Measurements from ENCODE around the gene USP34.
"Not testable (repeated sequence)": the region's sequence is repeated elsewhere in the genome, so short reads cannot be mapped to it uniquely, and the experiment has no call there.

Gene USP34

DNA sequence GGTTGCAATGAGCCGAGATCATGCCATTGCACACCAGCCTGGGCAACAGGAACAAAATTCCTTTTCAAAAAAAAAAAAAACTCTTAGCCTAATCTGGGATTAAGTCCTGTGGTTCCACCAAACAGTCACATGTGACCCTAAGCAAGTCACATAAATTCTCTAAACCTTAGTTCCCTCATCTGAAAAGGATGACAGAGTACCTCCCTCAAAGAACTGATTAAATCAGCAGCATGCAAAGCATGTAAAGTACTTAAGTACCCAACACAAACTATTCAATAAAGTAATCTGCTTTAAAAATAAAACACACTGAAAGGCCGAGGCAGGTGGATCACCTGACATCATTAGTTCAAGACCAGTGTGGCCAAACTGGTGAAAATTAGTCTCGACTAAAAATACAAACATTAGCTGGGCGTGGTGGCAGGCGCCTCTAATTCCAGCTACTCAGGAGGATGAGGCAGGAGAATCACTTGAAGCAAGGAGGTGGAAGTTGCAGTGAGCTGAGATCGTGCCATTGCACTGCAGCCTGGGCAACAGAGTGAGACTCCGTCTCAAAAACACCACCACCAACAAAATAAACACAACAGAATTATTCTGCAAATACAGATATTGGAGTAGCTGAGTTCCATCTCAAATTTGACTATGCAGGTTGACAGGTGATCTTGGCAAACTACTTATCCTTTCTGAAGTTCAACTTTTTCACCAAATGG is 7.0 kb downstream of the USP34 start:
- DNase-seq, result no peak

DNA sequence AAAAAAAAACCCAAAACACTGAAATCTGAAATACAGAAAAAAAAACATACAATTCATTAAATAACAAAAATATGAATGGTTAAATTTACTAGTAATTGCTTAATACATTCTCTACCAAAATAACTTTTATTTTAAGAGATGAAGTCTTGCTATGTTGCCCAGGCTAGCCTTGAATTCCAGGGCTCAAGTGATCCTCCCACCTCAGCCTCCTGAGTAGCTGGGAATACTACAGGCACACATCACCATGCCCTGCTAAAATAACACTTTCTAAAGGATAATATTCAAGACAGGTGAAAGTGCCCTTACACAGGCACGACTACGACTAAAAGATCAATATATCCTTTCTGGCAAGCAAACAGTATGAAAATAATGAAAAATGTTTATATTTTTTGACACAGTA is 9.5 kb downstream of the USP34 start:
- no peak for DNase-seq

DNA sequence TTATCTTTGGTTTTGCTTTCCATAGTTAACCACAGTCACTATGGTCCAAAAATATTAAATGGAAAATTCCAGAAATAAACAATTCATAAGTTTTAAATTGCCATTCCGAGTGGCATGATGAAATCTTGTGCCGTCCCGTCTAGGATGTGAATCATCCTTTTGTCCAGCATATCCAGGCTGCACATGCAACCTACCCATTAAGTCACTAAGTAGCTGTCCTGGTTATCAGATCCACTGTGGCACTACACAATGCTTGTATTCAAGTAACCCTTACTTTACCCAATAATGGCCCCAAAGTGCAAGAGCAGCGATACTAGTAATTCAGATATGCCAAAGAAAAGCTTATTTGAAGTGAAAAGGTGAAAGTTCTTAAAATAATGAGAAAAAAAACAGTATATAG is 10.7 kb downstream of the USP34 start:
- DNase-seq, result no peak

DNA sequence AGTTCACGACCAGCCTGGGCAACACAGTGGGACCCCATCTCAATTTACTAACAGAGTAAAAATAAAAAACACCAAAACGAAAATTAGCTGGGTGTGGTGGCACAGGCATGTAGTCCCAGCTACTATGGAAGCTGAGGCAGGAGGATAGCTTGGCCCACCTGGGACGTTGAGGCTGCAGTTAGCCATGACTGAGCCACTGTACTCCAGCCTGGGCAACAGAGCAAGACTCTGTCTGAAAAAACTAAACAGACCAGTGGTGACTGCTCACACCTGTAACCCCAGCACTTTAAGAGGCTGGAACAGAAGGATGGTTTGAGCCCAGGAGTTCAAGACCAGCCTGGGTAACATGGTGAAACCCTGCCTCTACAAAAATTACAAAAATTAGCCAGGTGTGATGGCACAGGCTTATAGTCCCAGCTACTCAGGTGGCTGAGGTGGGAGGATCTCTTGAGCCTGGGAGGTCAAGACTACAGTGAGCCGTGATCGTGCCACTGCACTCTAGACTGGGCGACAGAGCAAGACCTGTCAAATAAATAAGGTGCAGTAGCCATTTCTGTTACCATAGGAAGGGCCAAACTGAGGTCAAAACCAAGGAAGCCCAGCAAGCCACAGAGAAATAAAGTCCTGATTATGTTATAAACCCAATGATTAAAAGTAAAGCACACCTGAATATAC is 14.0 kb downstream of the USP34 start:
- no peak for DNase-seq

DNA sequence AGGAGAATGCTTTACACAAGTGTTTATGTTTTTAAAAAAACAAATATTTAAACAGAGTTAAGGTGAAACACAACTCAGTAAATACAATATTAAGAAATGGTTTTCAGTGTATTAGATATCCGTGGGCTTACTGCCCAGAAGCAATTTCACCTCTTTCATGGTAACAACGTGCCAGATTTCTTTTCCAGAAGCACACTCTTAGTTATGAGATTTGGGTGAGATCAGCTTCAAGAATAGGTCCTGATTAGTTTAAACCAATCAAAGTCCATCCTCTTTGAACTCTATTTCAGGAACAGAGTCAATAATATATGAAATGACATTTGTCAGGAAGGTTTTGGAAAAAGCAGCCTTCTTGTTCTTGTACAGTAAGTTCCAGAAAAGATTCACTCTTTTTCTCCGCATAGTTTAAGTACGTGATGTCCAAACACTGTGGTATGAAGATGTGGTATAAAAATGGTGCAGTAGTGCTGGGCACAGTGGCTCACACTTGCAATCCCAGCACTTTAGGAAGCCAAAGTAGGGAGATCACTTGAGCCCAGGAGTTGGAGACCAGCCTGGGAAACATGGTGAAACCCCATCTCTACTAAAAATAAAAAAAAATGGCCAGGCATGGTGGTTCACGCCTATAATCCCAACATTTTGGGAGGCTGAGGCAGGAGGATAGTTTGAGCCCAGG is 14.7 kb downstream of the USP34 start:
- DNase-seq, result no peak

DNA sequence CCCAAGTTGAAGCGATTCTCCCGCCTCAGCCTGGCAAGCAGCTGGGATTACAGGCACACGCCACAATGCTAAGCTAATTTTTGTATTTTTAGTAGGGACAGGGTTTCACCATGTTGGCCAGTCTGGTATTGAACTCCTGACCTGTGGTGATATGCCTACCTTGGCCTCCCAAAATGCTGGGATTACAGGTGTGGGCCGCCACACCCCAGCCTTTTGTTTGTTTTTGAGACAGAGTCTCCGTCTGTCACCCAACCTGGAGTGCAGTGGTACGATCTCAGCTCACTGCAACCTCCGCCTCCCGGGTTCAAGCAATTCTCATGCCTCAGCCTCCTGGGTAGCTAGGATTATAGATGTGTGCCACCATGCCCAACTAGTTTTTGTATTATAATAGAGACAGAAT is 15.9 kb downstream of the USP34 start:
- DNase-seq, result not testable (repeated sequence)

DNA sequence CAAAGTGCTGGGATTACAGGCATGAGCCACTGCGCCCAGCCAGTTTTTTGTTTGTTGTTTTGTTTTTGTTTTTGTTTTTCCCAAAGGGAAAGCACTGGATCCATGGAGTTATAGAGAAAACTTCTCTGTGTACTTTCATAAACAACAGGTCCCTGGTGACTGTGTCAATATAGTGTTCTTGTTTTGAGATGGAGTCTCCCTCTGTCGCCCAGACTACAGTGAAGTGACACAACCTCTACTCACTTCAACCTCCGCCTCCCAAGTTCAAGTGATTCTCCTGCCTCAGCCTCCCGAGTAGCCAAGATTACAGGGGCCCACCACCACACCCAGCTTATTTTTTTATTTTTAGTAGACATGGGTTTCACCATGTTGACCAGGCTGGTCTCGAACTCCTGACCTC is 16.5 kb downstream of the USP34 start:
- DNase-seq, result no peak

DNA sequence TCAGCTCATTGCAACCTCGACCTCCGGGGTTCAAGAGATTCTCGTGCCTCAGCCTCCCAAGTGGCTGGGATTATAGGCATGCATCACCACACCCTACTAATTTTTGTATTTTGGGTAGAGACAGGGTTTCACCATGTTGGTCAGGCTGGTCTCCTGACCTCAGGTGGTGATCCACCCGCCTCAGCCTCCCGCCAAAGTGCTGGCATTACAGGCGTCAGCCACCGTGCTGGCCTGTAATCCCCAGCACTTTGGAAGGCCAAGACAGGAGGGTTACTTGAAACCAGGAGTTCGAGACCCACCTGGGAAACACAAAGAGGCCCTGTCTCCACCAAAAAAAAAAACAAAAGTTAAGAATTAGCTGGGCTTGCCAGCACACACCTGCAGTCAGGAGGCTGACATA is 18.5 kb downstream of the USP34 start:
- DNase-seq, result no peak

DNA sequence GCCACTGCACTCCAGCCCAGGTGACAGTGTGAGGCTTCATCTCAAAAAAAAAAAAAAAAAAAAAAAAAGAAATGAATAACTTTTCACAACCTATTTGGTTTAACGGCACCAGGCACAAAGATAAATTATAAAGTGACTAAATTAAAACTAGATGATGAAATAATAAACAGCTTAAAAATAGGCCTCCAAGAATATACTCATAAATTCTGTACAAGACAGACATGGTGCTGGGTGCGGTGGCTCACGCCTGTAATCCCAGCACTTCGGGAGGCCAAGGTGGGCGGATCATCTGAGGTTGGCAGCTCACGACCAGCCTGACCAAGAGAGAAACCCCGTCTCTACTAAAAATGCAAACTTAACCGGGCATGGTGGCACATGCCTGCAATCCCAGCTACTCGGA is 19.7 kb downstream of the USP34 start:
- DNase-seq, result no peak

DNA sequence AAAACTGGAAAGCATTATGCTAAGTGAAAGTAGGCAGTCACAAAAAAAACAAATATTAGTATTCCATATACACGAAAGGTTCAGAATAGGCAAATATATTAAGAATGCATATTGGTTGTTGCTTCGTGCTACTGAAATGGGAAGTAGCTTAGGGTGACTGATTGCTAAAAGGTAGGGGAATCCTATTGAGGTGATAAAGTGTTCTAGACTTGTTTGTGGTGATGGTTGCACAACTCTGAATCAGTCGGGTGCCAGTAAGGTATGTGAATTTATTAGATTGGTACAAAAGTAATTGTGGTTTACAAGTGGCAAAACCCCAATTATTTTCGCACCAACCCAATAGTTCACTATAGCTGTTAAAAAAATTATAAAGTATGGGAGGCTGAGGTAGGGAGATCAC is 20.7 kb downstream of the USP34 start:
- DNase-seq, result no peak

DNA sequence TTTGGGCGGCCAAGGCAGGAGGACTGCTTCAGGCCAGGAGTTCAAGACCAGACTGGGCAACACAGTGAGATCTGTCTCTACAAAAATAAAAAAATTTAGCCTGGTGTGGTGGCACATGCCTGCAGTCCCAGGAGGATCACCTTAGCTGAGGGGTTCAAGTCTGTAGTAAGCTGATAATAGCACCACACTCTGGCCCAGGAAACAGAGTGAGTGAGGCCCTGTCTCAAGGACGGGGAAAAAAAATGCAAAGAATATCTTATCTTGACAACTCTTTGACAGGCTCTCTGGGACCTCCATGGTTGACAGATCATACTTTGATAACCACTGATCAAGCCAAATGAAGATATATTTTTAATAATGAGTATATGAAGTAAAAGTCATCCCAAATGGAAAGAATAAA is 22.7 kb downstream of the USP34 start:
- DNase-seq, result no peak

DNA sequence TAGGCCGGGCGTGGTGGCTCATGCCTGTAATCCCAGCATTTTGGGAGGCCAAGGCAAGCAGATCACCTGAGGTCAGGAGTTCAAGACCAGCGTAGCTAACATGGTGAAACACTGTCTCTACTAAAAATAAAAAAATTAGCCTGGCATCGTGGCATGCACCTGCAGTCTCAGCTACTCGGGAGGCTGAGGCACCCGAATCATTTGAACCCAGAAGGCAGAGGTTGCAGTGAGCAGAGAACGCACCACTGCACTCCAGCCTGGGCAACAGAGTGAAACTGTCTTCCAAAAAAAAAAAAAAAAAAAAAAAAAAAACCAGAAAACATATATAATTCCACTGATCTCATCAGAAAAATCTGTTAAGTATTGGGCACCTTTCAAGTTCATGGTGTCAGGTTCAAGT is 23.9 kb downstream of the USP34 start:
- not testable (repeated sequence) for DNase-seq

DNA sequence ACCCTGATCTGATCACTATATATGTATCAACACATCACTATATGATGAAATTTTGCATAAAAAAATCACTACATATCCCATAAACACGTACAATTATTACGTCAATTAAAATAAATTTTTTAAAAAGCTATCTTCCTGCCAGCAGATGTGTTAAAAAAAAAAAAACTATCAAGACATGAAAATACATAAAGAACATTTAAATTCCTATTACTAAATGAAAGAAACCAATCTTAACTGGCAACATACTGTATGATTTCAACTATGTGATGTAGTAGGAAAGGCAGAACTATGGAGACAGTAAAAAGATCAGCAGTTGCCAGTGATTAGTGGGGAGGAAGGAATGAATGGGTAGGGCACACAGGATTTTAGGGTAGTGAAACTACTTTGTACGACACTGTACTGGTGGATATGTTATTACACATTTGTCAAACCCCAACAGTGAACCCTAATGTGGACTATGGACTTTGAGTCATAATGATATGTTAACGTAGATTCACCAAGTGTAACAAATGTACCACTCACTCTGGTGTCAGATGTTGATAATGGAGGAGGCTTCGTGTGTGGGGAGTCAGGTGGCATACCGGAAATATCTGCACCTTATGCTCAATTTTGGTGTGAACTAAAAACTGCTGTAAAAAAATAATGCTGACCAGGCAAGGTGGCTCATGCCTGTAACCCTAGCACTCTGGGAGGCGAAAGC is 27.4 kb downstream of the USP34 start:
- no peak for DNase-seq

DNA sequence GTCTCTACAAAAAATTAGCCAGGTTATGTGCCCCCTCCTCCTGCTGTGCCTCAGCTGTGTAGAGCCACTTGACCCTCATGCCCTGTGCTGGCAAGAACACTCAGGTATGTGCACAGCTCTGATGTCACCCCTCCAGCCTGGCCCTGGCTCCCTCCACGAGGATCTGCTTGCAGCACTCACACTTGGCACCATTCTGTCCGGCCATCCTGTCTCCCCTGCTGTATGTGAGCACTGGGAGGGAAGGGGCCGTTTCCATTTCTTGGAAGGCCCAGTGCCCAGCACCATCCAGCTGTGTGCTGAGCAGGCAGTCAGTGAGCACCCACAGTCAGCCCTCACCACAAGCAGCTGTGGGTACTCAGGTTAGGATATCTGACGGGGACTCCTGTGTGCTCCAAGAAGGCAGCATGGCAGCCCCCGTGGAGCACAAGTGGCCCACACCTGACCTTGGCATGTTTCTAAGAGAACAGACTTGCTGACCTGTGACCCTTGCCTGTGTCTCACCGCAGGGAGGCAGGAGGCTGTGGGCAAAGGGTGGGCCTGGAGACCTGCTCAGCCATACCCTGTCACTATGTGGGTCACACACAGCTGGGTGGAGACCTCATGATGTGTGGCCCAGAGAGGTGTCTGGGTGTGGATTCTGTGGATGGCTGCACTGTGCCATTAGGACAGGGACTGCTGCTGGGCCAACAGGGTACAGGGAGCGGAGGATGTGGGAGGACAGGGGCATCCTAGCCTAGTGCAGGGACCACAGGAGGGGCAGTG is 31.5 kb downstream of the USP34 start:
- no peak for DNase-seq

DNA sequence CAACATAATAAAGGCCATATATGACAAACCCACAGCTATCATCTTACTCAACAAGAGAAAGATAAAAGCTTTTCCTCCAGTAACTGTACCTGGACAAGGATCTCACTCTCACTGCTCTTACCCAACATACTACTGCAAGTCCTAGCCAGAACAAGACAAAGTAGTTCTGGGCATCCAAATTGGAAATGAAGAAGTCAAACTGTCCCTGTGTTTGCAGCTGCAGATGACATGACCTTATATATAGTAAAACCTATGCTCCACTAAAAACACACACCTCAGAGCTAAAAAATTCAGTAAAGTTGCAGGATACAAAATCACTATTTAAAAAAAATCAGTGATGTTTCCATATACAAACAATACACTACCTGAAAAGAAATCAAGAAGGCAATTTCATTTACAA is 32.2 kb downstream of the USP34 start:
- DNase-seq, result no peak

DNA sequence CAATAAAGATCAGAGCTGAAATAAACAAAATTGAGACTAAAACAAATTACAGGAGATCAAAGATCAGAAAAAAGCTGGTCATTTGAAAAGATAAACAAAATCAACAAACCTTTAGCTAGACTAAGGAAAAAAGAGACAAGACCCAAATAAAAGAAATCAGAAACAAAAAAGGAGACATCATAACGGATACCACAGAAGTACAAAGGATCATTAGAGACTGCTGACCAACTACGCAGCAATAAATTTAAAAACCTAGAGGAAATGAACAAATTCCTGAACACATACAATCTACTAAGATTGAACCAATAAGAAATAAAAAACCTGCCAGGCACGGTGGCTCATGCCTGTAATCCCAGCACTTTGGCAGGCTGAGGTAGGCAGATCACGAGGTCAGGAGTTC is 33.7 kb downstream of the USP34 start:
- DNase-seq, result no peak

DNA sequence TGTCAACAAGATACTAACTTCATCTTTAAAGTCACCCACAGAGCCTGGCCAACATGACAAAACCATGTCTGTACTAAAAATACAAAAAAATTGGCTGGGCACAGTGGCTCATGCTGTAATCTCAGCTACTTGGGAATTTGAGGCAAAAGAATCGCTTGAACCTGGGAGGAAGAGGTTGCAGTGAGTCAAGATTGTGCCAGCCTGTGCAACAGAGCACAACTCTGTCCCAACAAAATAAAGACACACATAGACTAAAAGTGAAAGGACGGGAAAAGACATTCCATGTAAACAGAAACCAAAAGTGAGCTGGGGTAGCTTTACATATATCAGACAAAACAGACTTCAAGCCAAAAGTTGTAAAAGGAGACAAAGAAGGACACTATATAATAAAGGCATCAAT is 34.8 kb downstream of the USP34 start:
- no peak for DNase-seq

DNA sequence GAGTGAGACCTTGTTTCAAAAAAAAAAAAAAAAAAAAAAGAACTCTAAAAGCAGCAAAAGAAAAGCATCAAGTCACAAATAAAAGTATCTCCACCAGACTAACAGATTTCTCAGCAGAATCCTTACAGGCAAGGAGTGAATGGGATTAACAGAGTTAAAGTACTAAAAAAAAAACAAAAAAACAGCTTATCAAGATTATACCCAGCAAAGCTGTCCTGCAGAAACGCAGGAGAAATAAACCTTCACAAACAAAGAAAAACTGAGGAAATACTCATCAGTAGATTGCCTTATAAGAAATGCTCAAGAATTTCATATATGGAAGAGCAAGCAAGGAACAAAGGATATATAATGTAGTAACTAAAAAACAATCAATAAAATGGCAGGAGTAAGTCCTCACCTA is 35.6 kb downstream of the USP34 start:
- DNase-seq, result no peak

DNA sequence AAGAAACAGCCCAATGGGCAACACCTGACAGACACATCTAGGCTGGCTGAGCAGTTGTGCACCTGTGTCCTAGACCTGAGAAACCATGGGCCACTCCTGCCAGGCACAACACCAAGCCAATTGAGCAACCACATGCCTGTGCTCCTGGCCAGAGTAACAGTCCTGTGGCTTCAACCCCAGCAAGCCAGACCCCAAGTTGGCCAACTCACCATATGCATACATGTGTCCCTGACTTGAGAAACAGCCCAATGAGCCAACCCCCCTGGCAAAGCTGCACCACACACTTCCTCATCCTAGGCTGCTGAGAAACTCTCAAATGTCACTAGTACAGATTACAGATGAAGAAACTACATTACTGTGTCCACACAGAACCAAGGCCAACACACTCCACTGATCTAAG is 36.6 kb downstream of the USP34 start:
- no peak for DNase-seq

DNA sequence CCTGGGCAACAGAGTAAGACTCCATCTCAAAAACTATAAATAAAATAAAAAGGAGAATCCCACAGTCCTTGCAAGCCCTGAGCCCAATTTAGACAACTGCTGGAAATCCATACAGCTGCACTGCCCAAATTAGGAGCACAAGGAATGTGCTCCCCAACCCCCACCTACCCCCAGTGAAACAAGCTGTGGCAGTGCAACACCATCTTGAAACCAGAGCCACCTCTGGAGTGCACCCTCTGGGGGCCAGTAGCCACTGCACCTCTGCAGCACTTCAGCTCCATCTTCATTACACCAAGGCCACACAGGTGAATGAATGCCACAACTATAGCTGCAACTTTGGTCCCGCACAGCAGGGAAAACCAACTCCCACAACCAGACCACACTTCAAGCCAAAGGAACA is 37.3 kb downstream of the USP34 start:
- no peak for DNase-seq

DNA sequence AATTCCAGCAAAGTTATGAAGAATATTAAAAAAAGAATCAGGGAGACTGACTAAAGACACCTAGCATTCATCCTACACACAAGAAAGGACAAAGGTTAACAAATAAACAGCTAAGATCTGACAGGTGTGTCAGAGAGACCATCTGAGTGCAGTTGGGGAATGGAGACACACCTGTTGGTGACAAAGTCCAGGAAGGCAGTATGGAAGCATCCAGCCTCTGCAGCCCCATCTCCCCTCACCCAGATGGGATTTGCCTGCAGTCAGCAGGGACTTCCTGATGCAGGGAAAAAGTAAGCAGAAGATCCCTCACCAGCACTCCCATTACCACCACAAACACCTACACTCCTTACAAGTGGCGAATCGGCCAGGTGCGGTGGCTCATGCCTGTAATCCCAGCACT is 37.9 kb downstream of the USP34 start:
- no peak for DNase-seq

DNA sequence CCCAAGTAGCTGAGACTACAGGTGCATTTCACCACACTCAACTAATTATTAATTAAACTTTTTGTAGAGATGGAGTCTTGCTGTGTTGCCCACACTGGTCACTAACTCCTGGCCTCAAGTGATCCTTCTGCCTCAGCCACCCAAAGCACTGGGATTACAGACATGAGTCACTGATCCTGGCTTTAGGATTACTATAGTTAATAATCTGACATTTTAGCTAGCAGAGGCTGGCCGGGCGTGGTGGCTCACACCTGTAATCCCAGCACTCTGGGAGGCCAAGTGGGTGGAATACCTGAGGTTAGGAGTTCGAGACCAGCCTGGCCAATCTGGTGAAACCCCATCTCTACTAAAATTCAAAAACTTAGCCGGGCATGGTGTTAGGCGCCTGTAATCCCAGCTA is 39.5 kb downstream of the USP34 start:
- DNase-seq, result no peak

DNA sequence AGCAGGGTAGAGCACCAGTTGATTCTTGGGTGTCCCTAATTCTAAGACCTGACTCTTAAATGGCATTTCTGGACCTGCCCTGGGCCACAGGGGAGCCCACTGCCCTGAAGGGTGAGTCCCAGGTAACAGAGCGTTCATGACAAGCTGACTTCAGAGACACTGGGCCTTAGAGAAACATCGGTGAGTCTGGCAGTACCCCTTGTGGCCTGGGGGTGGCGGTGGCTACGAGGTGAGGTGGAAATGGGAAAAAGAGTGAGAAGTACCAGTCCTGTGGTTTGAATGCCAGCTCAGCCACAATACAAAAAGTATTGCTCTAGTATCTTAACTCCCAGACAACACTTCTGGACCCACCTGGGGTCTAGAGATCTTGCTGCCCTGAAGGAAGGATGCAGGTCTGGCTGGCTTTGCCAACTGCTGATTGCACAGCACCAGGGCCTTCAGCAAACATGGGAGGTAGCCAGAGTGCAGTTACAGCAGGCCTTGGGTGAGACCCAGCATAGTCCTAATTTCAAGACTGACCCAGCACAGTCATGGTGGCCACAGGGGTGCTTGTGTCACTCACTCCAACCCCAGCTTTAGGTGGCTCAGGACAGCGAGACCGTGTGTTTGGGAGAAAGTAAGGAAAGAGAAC is 44.5 kb downstream of the USP34 start:
- DNase-seq, result peak; percentile 77

All from stimulated activated CD4-positive, alpha-beta T cell treated with anti-CD3 and anti-CD28 coated beads, Interleukin-1b, Interleukin-23, amount 100 ng/mL, for 48 hours (primary cell).